ENCODE results near the gene OR9K2.
"Not testable (repeated sequence)": the region's sequence is repeated elsewhere in the genome, so short reads cannot be mapped to it uniquely, and the experiment has no call there.

Gene OR9K2, protein sequence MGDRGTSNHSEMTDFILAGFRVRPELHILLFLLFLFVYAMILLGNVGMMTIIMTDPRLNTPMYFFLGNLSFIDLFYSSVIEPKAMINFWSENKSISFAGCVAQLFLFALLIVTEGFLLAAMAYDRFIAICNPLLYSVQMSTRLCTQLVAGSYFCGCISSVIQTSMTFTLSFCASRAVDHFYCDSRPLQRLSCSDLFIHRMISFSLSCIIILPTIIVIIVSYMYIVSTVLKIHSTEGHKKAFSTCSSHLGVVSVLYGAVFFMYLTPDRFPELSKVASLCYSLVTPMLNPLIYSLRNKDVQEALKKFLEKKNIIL

DNA sequence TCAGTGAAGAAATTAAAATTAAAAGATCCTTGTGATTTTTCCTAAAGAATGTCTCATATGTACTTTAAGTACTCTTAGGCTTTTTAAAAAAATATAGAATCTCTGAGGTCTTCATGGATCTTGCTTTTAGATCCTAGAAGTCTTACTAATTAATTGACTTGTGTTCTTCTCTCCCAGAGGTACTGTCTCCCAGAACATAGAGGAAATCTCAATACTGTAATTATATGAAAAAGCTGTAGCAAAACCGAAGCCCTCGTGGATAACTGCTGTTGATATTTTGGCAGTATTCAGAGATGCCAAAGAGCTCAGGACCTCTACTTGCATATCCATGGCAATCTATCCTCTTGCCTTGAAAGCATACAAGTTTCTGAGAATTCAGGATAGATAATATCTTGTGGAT lies at the start of gene OR9K2:
TSS of gene OR9K2 (plus strand) at position 301 of the 400 bp plus-strand sequence. CDS start 3,429 bp downstream, outside the sequence.
- DNase-seq = no peak

DNA sequence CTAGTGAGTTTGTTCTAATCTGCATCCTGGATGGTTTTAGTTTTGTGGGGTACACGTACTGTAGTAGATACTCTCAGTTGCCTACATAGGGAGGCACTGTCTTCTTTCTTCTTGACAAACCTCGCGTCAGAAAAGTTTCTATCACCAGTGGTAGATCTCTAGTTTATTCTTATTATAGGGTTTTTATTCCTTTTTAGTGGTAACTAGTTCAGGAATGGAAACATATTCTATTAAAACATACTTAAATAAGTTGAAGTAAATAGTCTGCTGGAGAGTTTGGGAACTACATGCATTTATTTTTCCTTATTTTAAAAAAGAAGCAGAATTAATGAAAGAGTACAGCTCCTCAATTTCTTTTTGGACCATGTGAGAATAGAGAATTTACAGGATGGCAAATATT lies 33.6 kb upstream of the OR9K2 start:
- DNase-seq = no peak

DNA sequence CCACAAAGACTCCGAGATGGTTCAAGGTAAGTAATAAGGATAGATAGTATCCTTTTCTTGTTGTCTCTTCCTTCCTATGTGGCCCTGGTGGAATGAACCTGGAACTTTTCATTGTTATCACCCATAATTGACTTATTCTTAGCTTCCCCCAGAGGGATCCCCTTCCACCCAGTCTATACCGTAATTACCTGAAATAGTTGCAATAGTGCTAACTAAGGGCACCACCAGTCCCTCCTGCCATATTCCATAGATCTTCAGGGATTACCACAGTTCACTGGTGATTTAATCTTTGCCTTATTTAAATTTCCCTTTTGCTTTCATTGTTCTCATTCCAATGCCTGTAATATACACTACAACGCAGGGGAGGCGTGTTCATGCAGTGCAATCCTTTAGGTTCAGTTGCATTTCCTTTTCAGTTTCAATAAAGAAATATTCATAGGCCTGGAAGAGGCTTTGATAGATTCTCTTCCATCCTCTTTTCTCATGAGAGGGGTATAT lies 13.8 kb upstream of the OR9K2 start:
- no peak for DNase-seq

DNA sequence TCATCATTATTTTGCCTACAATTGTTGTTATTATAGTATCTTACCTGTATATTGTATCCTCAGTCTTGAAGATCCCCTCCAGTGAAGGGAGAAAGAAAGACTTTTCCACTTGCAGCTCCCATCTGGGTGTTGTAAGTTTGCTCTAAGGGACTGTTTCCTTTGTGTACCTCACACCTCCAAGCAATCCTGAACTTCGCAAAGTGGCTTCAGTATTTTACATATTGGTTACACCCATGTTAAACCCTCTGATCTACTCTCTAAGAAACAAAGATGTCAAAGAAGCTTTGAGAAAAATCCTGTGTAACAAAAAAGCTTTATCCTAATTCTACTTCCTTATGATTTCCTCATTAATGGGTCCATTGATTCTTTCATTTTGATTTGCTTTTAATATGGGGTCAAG lies 10.1 kb upstream of the OR9K2 start:
- DNase-seq = no peak

DNA sequence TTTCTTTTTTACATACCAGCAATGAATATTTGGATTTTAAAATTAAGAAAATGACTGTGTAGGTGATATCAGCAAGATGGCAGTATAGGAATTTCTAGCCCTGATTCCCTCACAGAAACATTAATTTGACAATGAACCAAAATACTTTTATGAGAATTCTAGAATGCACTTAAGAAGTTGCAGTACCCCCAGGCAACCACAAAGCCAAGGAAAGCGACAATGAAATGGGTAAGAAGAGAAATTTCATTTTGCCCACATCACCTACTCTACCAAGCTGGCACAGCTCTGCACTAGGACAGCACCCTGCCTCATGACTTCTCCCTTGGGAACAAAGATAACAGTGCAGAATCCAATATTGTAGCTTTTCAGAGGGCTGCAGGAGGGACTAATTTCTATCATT lies 6.6 kb downstream of the OR9K2 start:
- no peak for DNase-seq

DNA sequence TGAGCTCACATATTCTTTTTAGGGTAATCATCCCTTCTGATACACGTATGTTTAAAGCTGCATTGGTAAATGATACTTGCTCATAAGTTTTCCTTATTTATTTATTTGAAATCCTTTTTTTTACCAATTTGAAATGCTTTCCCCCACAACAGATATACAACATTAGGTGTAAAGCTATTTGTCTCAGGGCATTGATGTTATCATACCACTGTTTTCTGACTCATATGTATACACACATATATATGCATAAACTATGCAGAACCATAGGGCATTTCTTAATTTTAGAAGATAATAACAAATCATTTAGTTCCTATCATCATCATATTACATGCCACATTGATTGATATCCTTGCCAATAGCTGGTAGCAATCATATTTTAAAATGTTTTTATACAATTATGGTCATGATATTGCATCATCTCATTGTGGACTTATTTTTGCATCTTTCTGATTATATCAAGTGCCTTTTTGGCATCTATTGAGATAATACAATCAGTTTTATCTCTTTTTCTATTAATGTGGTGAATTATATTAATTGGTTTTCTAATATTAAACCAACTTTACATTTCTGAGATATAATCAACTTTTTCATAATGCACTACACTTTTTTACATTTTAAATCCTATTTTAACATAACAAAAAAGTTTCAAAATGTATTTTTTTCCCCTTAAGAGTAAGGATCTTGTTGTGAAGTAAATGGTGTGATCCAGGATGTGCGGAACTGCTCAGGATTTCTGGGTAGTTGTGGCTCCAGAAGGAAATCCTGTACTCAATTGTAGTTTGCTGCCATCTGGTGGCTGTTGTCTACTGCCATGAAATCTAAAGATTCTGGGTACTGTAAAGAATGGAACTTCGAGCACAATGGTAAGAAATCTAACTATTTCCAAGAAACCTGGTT lies 16.7 kb downstream of the OR9K2 start:
- peak in 22 of 51 donors; percentile 0 to 48 (median 13) for DNase-seq

DNA sequence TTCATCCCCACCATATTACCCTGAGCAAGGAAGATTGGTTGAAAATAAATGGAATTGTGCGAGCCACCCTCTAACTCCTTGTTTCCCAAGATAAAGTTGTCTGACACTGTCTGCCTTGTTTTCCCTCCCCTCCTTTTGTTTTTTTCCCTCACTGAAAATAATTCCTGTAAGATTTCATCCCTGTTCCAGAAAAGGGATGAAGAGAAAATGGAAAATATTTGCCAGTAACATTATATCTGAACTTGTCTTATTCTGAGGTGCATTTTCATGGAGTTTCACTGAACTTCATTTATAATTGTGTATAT lies 17.3 kb downstream of the OR9K2 start:
- DNase-seq = no peak

DNA sequence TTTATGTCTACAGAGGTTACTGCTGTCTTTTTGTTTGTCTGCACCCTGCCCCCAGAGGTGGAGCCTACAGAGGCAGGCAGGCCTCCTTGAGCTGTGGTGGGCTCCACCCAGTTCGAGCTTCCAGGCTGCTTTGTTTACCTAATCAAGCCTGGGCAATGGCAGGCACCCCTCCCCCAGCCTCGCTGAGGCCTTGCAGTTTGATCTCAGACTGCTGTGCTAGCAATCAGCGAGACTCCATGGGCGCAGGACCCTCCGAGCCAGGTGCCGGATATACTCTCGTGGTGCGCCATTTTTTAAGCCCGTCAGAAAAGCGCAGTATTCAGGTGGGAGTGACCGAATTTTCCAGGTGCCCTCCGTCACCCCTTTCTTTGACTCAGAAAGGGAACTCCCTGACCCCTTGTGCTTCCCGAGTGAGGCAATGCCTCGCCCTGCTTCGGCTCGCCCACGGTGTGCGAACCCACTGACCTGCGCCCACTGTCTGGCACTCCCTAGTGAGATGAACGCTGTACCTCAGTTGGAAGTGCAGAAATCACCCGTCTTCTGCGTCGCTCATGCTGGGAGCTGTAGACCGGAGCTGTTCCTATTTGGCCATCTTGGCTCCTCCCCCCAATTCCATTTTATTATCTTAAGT lies 40.9 kb downstream of the OR9K2 start:
- DNase-seq = not testable (repeated sequence)

DNA sequence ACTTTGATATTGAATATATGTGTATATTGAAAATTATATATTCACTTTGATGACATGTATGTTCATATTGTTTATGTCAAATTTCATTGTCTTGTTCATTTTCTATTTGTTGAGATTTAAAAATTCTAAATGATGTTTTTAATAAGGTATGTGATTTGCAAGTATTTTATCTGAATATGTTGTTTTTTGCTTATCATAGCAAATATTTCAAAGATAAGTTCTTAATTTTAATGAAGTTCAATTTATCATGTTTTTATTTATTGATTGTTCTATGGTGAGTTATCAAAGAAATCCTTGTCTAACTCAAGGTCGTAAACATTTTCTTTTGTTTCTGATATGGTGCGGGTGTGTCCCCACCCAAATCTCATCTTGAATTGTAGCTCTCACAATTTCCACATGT lies 45.2 kb downstream of the OR9K2 start:
- no peak for DNase-seq

DNA sequence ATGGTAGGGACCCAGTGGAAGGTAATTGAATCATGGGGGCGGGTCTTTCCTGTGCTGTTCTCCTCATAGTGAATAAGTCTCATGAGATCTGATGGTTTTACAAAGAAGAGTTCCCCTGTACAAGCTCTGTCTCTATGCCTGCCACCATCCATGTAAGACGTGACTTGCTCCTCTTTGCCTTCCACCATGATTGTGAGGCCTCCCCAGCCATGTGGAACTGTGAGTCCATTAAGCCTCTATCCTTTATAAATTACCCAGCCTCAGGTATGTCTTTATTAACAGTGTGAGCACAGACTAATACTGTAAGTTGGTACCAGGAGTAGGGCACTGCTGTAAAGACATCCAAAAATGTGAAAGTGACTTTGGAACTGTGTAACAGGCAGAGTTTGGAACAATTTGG lies 45.6 kb downstream of the OR9K2 start:
- DNase-seq = not testable (repeated sequence)

DNA sequence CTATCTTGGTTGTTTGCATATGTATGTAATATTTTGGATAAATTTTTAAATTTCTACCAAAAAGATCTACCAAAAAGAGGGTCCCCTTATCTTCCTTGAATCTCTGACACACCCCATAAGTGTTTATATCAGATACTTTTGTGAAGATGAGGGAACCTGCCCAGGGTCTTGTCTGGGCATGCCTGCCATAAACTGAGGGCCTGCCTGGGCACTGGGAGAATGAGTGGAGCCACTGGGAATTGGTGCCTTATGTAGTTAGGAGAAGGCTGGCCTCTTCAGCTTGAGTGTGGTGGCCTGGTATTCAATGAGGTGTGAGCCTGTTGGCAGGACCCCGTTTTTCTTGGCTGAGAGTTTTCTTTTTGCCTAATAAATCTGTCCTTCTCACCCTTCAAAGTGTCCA lies 46.5 kb downstream of the OR9K2 start:
- DNase-seq = no peak

DNA sequence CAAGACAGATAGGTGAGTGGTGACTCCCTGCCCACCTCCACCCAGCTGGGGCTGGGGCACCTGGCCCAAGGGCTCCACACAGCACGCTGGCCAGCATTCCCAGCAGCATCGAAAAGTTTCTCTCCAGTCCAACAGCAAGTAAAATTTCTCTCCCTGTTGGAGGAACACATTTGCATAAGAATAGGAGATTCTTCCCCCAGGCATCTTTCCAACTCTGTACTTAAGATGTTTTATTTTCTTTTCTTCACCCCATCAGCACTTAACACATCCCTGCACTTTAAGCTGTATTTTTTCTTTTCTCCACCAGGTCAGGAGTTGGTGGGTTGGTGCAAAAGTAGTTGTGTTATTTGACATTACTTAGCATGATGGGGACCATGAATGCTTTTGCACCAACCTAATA lies 47.2 kb downstream of the OR9K2 start:
- DNase-seq = no peak
